Esophagus muscularis mucosa (tissue), 4 donors: Measurements from ENCODE around the gene FRRS1L. TPM values are rescaled to one million over a fixed set of nuclear protein-coding genes. Genes with fewer than 3 reads are reported as not detected.
A peak's percentile ranks its signal among the peaks of the same experiment; 100 is the strongest.

Experiments
- DNase-seq: peaks from one replicate; pipeline ENCODE4 v3.0.0-alpha.2; 2017; ENCODE audit errors: extremely low spot score
- H3K27ac ChIP-seq, 4 donors: fragments of 200-600 bp; sonication (generic); replicated peaks in 1 of 4; 1 replicate in 3 of 4; 2 replicates in 1 of 4; pipeline ENCODE4 v1.5.1; 2016 to 2019; ENCODE audit warnings: mild to moderate bottlenecking in 1 of 4
- H3K27me3 ChIP-seq, 4 donors: fragments of 200-600 bp; sonication (generic); one replicate each; pipeline versions ENCODE4 v1.5.1 to v1.6.0; 2016 to 2019
- H3K36me3 ChIP-seq, 4 donors: fragments of 200-600 bp; sonication (generic); one replicate each; pipeline ENCODE4 v1.5.1; 2016 to 2019
- H3K4me1 ChIP-seq, 4 donors: fragments of 200-600 bp; sonication (generic); one replicate each; pipeline ENCODE4 v1.5.1; 2016 to 2019
- H3K4me3 ChIP-seq, 4 donors: fragments of 200-600 bp; sonication (generic); 1 replicate in 2 of 4; 2 replicates in 2 of 4; pipeline ENCODE4 v1.5.1; 2016 to 2019; ENCODE audit warnings: mild to moderate bottlenecking in 4 of 4, moderate library complexity in 1 of 4
- H3K9me3 ChIP-seq, 4 donors: fragments of 200-600 bp; sonication (generic); 1 replicate in 3 of 4; 2 replicates in 1 of 4; pipeline ENCODE4 v1.5.1; 2016 to 2019
- EP300 ChIP-seq: sonication (generic); formaldehyde crosslinking; IDR thresholded peaks from one replicate; pipeline ENCODE4 v1.6.1; 2017; ENCODE audit warnings: antibody characterized with exemption
- POLR2A ChIP-seq: fragments of 450-650 bp; IDR thresholded peaks from one replicate; pipeline ENCODE4 v1.6.1; 2017; ENCODE audit warnings: antibody characterized with exemption, moderate library complexity, mild to moderate bottlenecking, low read depth
- POLR2AphosphoS5 ChIP-seq, 2 donors: sonication (generic); formaldehyde crosslinking; IDR thresholded peaks; one replicate each; pipeline ENCODE4 v1.6.1; 2017; ENCODE audit warnings: antibody characterized with exemption in 2 of 2
- WGBS: methylation state at CpG from one replicate; pipeline ENCODE4 v1.1.5; 2018; 5-methylcytosine and 5-hydroxymethylcytosine counted together
- intact Hi-C: fragments of 100-400 bp; cut with DNase I; formaldehyde crosslinking; loops from one replicate; pipeline ENCODE4 v1.15.1; 2023
- total RNA-seq, 4 donors: library from RNA; depleted of rRNA; stranded (reverse); fragments of >200 nt; gene quantifications; one replicate each; pipeline versions ENCODE4 v1.1.0 to v1.2.1, GENCODE V29; 2016
- TF ChIP-seq, protein P1 (sequence below), 3 experiments: fragments of 200-600 bp in 2 of 3; fragments of 450-650 bp in 1 of 3; sonication (generic) in 2 of 3; IDR thresholded peaks; one replicate each; pipeline ENCODE4 v1.5.1; 2017 to 2019; ENCODE audit warnings: antibody characterized with exemption in 3 of 3, mild to moderate bottlenecking in 2 of 3, moderate library complexity in 1 of 3

The FRRS1L gene
- total RNA-seq, 4 donors from 2014 or later, result 2.5 to 7.6 (median 5.3) TPM

DNA sequence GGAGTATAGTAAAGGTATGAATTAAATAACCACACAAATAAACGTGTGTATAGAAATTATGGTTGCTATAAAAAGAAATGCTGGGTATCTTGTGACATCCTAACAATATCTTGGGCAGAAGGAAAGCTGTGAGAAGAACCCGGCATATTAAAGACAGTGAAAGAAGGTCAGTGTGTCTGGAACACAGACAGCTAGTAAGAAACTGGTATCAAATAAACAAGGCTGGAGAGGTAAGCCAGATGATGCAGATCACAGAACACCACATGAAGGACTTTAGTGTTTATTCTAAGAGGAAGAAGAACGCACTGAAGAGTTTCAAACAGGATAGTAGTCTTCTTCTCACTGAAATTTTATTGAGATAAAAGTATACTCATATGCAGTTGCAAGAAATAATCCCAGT is 71.7 kb downstream of the FRRS1L start:
- Histone ChIP-seq H3K9me3 (no peaks in the 10 kb centered on the region), H3K4me3 (no peak overlapping the region), H3K4me1 (peaks cover 52 to 87% (median 83%) of the 10 kb centered on the region in 4 donors), H3K36me3 (peaks cover 0 to 28% (median 10%) of the 10 kb centered on the region in 4 donors), H3K27ac (peak overlapping the region in 3 of 4 donors; percentile 71 to 81 (median 72)), H3K27me3 (no peaks in the 10 kb centered on the region)
- WGBS, result 49% methylated on average over 3 of the region's 3 CpGs
- no peak for TF ChIP-seq POLR2A
- TF ChIP-seq POLR2AphosphoS5 (IDR thresholded peaks at IDR 0.05), result no peak
- TF ChIP-seq, protein P1, sequence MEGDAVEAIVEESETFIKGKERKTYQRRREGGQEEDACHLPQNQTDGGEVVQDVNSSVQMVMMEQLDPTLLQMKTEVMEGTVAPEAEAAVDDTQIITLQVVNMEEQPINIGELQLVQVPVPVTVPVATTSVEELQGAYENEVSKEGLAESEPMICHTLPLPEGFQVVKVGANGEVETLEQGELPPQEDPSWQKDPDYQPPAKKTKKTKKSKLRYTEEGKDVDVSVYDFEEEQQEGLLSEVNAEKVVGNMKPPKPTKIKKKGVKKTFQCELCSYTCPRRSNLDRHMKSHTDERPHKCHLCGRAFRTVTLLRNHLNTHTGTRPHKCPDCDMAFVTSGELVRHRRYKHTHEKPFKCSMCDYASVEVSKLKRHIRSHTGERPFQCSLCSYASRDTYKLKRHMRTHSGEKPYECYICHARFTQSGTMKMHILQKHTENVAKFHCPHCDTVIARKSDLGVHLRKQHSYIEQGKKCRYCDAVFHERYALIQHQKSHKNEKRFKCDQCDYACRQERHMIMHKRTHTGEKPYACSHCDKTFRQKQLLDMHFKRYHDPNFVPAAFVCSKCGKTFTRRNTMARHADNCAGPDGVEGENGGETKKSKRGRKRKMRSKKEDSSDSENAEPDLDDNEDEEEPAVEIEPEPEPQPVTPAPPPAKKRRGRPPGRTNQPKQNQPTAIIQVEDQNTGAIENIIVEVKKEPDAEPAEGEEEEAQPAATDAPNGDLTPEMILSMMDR (IDR thresholded peaks at IDR 0.05), result no peak
- TF ChIP-seq EP300, result no peak
- intact Hi-C loops, result loop anchor here (5.0 kb wide), 1 partner anchor 78 kb away; no protein-coding TSS in a partner anchor
- no peak for DNase-seq

DNA sequence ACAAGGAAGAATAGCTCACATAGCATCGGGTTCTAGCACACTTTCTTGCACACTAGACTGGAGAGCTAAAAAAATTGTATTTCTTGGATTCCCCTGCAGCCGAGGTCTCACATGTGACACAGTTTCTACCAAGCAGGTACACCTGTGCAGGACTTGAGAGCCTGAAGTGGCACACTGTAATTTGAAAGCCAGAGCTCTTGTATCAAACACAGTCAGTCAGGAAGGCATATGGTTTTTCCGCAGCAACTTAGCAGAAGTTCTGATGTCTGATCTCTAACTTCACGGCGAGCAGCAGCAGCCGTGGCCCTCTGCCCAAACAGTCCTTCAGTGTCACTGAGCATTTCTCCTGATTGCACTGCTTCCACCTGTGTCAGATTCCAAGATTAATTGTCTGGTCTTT is 72.8 kb downstream of the FRRS1L start:
- peak overlapping the region in 3 of 4 donors; percentile 71 to 81 (median 72) for H3K27ac ChIP-seq
- DNase-seq, result no peak
- H3K9me3 ChIP-seq, result no peaks in the 10 kb centered on the region
- peaks cover 42 to 76% (median 73%) of the 10 kb centered on the region in 4 donors for H3K4me1 ChIP-seq
- 62% methylated on average over 6 of the region's 6 CpGs for WGBS
- no peaks in the 10 kb centered on the region for H3K27me3 ChIP-seq
- no peak for TF ChIP-seq POLR2AphosphoS5 (IDR thresholded peaks at IDR 0.05)
- no peak for TF ChIP-seq EP300
- TF ChIP-seq POLR2A, result no peak
- TF ChIP-seq, protein P1 (IDR thresholded peaks at IDR 0.05), result no peak
- intact Hi-C loops, result no loop called here
- peaks cover 0 to 38% (median 18%) of the 10 kb centered on the region in 4 donors for H3K36me3 ChIP-seq
- no peak overlapping the region for H3K4me3 ChIP-seq

DNA sequence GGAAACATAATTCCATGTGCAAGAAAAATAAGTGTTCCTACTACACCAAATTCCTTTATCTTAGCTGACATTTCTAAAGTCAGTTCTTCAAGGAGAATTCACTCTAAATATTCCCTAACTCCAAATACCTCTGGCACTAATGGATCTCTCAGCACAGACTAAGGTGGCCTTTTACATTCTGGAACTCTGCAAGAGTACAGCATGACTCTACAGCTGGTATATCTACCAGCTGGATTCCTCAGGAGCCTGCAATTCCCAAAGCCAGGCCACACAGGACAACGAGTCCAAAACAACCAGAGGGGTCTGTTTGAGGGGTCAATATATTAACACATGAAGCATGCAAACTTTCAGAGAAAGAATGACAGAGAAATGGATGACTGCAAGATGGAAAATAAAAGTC is 74.5 kb downstream of the FRRS1L start:
- H3K27me3 ChIP-seq, result no peaks in the 10 kb centered on the region
- peaks cover 8 to 53% (median 28%) of the 10 kb centered on the region in 4 donors for H3K36me3 ChIP-seq
- WGBS, result 42% methylated on average over 1 of the region's 1 CpG
- intact Hi-C loops, result no loop called here
- DNase-seq, result no peak
- TF ChIP-seq POLR2A (no peak), POLR2AphosphoS5 (IDR thresholded peaks at IDR 0.05) (no peak), EP300 (no peak)
- TF ChIP-seq, protein P1 (IDR thresholded peaks at IDR 0.05), result no peak
- H3K4me1 ChIP-seq, result peaks cover 26 to 59% (median 56%) of the 10 kb centered on the region in 4 donors
- no peak overlapping the region for H3K4me3 ChIP-seq
- H3K27ac ChIP-seq, result peak overlapping the region in 1 of 4 donors; percentile 29
- H3K9me3 ChIP-seq, result no peaks in the 10 kb centered on the region

DNA sequence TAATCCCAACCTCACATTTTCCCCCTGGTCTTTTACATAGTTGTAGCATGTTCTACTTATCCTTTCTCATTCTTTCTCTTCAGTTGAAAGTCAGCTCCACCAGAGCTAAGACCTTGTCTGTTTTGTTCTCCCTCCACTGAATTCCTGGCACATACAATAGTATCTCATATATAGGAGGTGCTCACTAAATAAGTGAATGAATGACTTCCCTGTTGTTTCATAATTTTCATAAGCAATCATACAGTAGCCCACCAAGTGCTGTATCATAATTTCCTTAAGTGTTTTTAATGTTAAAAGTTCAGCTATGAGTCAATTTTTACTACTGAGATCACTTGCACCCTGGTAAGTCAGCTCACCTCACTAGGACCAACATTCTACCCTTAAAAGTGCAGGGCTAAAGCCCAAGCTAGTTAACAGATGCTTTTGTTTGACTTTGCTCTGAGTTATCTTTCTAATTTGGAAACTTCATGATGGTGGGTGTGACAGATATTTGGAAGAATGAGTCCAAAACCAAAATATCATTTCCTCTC is 74.9 kb downstream of the FRRS1L start:
- Histone ChIP-seq H3K27me3 (no peaks in the 10 kb centered on the region), H3K4me1 (peaks cover 21 to 54% (median 51%) of the 10 kb centered on the region in 4 donors), H3K4me3 (no peak overlapping the region), H3K27ac (peak overlapping the region in 2 of 4 donors; percentile 10 to 29), H3K9me3 (no peaks in the 10 kb centered on the region), H3K36me3 (peaks cover 8 to 57% (median 29%) of the 10 kb centered on the region in 4 donors)
- no peak for DNase-seq
- intact Hi-C loops, result no loop called here
- TF ChIP-seq EP300, result no peak
- no peak for TF ChIP-seq POLR2A
- no peak for TF ChIP-seq POLR2AphosphoS5 (IDR thresholded peaks at IDR 0.05)
- TF ChIP-seq, protein P1 (IDR thresholded peaks at IDR 0.05), result no peak
